ENCODE data around the gene HORMAD1.
A peak's percentile ranks its signal among the peaks of the same experiment; 100 is the strongest.

Gene HORMAD1

DNA sequence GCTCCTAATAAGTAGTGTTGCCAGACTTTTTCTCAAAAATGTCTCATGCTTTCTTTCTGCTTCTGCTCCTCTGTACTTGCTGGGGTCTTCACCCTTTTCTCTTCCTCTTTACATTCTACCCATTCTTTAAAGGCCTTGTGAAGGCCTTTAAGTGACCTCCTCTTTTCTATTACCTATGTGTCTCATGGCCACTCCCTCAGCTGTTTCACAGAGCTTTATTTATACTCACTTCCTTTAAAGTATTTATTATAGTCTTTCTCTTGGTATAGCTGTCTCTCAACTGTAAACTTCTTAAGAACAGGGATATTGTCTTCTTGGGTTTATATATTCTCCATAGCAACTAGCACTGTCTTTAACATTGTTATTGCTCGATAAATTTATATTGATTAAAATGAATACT is 24.5 kb downstream of the HORMAD1 start:
- peaks cover 32% of the 10 kb centered on the region for H3K36me3 ChIP-seq (ENCODE audit: control insufficient read depth, low read depth, low read length)
- H3K4me3 ChIP-seq (ENCODE audit: low read length), result peak overlapping the region; percentile 97
- H3K4me1 ChIP-seq (ENCODE audit: control insufficient read depth, low read depth, low read length), result peaks cover 4% of the 10 kb centered on the region
- no peaks in the 10 kb centered on the region for H3K27me3 ChIP-seq (ENCODE audit: control insufficient read depth, insufficient read depth, low read length)
- no peaks in the 10 kb centered on the region for H3K9me3 ChIP-seq (ENCODE audit: control insufficient read depth, low read depth, low read length)
- peak overlapping the region; percentile 81 for H3K9ac ChIP-seq (ENCODE audit: low read length)
- peak overlapping the region; percentile 18 for H3K27ac ChIP-seq (ENCODE audit: low read length)

GRCh38 chr1:150695561-150695960 is 25.1 kb downstream of the HORMAD1 start:
- no peak overlapping the region for H3K4me3 ChIP-seq (ENCODE audit: low read length)
- no peak overlapping the region for H3K9ac ChIP-seq (ENCODE audit: low read length)
- H3K27me3 ChIP-seq (ENCODE audit: control insufficient read depth, insufficient read depth, low read length), result no peaks in the 10 kb centered on the region
- no peak overlapping the region for H3K27ac ChIP-seq (ENCODE audit: low read length)
- no peaks in the 10 kb centered on the region for H3K9me3 ChIP-seq (ENCODE audit: control insufficient read depth, low read depth, low read length)
- H3K36me3 ChIP-seq (ENCODE audit: control insufficient read depth, low read depth, low read length), result peaks cover 33% of the 10 kb centered on the region
- H3K4me1 ChIP-seq (ENCODE audit: control insufficient read depth, low read depth, low read length), result peaks cover 4% of the 10 kb centered on the region

- peaks cover 3% of the 10 kb centered on the region for H3K4me1 ChIP-seq (ENCODE audit: control insufficient read depth, low read depth, low read length)
- no peaks in the 10 kb centered on the region for H3K9me3 ChIP-seq (ENCODE audit: control insufficient read depth, low read depth, low read length)
- H3K36me3 ChIP-seq (ENCODE audit: control insufficient read depth, low read depth, low read length), result peaks cover 38% of the 10 kb centered on the region
- H3K27me3 ChIP-seq (ENCODE audit: control insufficient read depth, insufficient read depth, low read length), result no peaks in the 10 kb centered on the region
- no peak overlapping the region for H3K27ac ChIP-seq (ENCODE audit: low read length)
- no peak overlapping the region for H3K9ac ChIP-seq (ENCODE audit: low read length)
- H3K4me3 ChIP-seq (ENCODE audit: low read length), result no peak overlapping the region
Observed at GRCh38 chr1:150692720-150693119, 28.0 kb downstream of the HORMAD1 start.

DNA sequence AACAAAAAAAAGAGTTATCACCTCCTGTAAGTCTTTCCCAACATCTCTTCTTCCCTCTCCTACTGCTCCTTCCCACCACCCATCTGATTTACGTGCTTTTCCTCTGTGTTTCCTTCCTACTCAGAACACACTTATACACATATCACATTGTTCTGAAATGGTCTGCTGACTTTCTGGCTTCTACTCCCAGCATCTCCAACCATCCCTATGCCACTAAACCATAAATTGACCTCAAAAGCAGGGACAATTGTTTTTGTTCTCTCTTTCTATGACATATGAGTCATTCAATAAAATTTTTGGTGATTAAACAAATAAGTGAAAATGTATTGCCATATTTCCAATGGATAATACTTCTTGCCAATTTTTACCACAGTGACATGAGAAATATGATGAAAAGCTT is 31.9 kb downstream of the HORMAD1 start:
- Histone ChIP-seq H3K9me3 (ENCODE audit: control insufficient read depth, low read depth, low read length) (no peaks in the 10 kb centered on the region), H3K4me3 (ENCODE audit: low read length) (no peak overlapping the region), H3K36me3 (ENCODE audit: control insufficient read depth, low read depth, low read length) (peaks cover 35% of the 10 kb centered on the region), H3K9ac (ENCODE audit: low read length) (no peak overlapping the region), H3K27me3 (ENCODE audit: control insufficient read depth, insufficient read depth, low read length) (no peaks in the 10 kb centered on the region), H3K4me1 (ENCODE audit: control insufficient read depth, low read depth, low read length) (peaks cover 4% of the 10 kb centered on the region), H3K27ac (ENCODE audit: low read length) (no peak overlapping the region)

DNA sequence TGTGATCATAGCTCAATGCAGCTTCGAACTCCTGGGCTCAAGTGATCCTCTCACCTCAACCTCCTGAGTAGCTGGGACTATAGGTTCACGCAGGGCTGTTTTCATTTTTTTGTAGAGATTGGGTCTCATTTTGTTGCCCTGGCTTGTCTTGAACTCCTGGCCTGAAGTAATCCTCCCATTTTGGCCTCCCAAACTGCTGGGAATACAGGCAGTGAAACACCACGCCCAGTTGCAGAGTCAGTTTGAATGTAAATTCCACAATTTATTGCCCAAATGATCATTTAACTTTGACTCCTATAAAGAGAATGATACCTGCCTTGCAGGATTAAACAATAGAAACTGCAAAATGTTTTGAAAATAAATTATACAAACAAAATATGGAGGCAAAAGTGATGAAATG is 34.4 kb downstream of the HORMAD1 start:
- Histone ChIP-seq H3K4me1 (ENCODE audit: control insufficient read depth, low read depth, low read length) (peaks cover 6% of the 10 kb centered on the region), H3K27me3 (ENCODE audit: control insufficient read depth, insufficient read depth, low read length) (no peaks in the 10 kb centered on the region), H3K9ac (ENCODE audit: low read length) (no peak overlapping the region), H3K9me3 (ENCODE audit: control insufficient read depth, low read depth, low read length) (no peaks in the 10 kb centered on the region), H3K4me3 (ENCODE audit: low read length) (no peak overlapping the region), H3K36me3 (ENCODE audit: control insufficient read depth, low read depth, low read length) (peaks cover 14% of the 10 kb centered on the region), H3K27ac (ENCODE audit: low read length) (no peak overlapping the region)

DNA sequence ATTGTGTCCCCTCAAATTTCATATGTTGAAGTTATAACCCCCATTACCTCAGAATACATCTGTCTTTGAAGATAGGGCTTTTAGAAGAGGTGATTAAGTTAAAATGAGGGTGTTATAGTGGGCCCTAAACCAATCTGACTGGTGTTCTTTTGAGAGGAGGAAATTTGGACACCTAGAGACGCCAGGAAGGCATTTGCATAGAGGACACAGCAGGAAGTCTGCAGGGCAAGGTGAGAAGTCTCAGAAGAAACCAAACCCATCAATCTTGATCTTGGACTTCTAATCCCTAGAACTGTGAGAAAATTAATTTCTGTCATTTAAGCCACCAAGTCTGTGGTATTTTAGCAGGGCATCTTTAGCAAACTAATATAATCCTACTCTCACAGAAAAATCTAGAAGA is 36.8 kb downstream of the HORMAD1 start:
- Histone ChIP-seq H3K4me1 (ENCODE audit: control insufficient read depth, low read depth, low read length) (peaks cover 6% of the 10 kb centered on the region), H3K9me3 (ENCODE audit: control insufficient read depth, low read depth, low read length) (no peaks in the 10 kb centered on the region), H3K27ac (ENCODE audit: low read length) (no peak overlapping the region), H3K27me3 (ENCODE audit: control insufficient read depth, insufficient read depth, low read length) (no peaks in the 10 kb centered on the region), H3K36me3 (ENCODE audit: control insufficient read depth, low read depth, low read length) (peaks cover 7% of the 10 kb centered on the region), H3K4me3 (ENCODE audit: low read length) (no peak overlapping the region), H3K9ac (ENCODE audit: low read length) (no peak overlapping the region)

DNA sequence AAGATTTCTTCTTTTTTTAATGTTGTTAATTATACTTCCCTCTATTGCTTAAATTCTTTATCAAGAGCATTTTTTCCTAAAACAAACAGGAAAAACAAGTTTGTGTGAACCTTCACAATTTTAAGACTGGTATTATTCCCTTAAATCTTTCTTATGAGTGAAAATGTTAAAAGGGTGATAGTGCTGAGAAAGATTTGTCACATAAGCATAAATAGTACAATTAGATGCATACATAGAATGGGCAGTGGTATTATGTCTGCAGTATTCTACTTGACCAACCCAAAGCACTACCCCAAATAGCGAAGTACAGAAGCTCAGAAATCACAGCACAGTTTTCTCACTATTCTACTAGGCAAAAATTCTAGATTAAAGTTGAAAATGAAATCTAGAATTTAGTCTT is 41.7 kb downstream of the HORMAD1 start:
- Histone ChIP-seq H3K9ac (ENCODE audit: low read length) (no peak overlapping the region), H3K4me1 (ENCODE audit: control insufficient read depth, low read depth, low read length) (peaks cover 4% of the 10 kb centered on the region), H3K9me3 (ENCODE audit: control insufficient read depth, low read depth, low read length) (no peaks in the 10 kb centered on the region), H3K27ac (ENCODE audit: low read length) (no peak overlapping the region), H3K27me3 (ENCODE audit: control insufficient read depth, insufficient read depth, low read length) (no peaks in the 10 kb centered on the region), H3K4me3 (ENCODE audit: low read length) (no peak overlapping the region), H3K36me3 (ENCODE audit: control insufficient read depth, low read depth, low read length) (no peaks in the 10 kb centered on the region)

DNA sequence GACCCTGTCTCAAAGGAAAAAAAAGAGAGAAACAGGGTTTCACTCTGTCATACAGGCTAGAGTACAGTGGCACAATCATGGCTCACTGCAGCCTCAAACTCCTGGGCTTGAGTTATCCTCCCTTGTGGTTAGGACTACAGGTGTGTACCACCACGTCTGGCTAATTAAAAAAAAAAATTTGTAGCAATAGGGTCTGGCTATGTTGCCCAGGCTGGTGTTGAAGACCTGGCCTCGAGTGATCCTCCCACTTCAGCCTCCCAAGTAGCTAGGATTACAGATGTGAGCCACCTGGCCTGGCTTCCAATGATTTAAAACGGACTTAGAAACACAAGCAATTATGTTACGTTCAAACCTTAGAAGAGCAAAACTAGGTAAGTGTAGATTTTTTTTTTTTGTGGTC is 45.8 kb downstream of the HORMAD1 start:
- Histone ChIP-seq H3K9me3 (ENCODE audit: control insufficient read depth, low read depth, low read length) (no peaks in the 10 kb centered on the region), H3K9ac (ENCODE audit: low read length) (no peak overlapping the region), H3K27me3 (ENCODE audit: control insufficient read depth, insufficient read depth, low read length) (no peaks in the 10 kb centered on the region), H3K4me1 (ENCODE audit: control insufficient read depth, low read depth, low read length) (no peaks in the 10 kb centered on the region), H3K36me3 (ENCODE audit: control insufficient read depth, low read depth, low read length) (no peaks in the 10 kb centered on the region), H3K4me3 (ENCODE audit: low read length) (no peak overlapping the region), H3K27ac (ENCODE audit: low read length) (no peak overlapping the region)

GRCh38 chr1:150663321-150663720 is 57.4 kb downstream of the HORMAD1 start:
- Histone ChIP-seq H3K9me3 (ENCODE audit: control insufficient read depth, low read depth, low read length) (peaks cover 3% of the 10 kb centered on the region), H3K36me3 (ENCODE audit: control insufficient read depth, low read depth, low read length) (peaks cover 16% of the 10 kb centered on the region), H3K4me3 (ENCODE audit: low read length) (no peak overlapping the region), H3K27me3 (ENCODE audit: control insufficient read depth, insufficient read depth, low read length) (no peaks in the 10 kb centered on the region), H3K27ac (ENCODE audit: low read length) (no peak overlapping the region), H3K4me1 (ENCODE audit: control insufficient read depth, low read depth, low read length) (no peaks in the 10 kb centered on the region), H3K9ac (ENCODE audit: low read length) (no peak overlapping the region)

DNA sequence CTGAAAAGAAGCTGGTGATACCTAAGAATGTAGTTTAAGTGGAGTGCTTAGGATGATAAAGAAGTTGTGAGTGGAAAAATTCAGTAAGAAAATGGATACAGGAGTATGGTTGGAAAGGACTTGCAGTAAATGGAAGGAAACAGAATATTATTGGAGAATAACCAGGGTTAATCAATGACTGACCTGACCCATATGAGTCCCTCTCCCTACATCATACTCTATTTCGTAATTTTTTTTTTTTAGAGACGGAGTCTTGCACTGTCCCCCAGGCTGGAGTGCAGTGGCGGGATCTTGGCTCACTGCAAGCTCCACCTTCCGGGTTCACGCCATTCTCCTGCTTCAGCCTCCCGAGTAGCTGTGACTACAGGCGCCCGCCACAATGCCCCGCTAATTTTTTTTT is 57.9 kb downstream of the HORMAD1 start:
- H3K36me3 ChIP-seq (ENCODE audit: control insufficient read depth, low read depth, low read length), result peaks cover 20% of the 10 kb centered on the region
- H3K4me1 ChIP-seq (ENCODE audit: control insufficient read depth, low read depth, low read length), result no peaks in the 10 kb centered on the region
- H3K9ac ChIP-seq (ENCODE audit: low read length), result no peak overlapping the region
- no peak overlapping the region for H3K27ac ChIP-seq (ENCODE audit: low read length)
- peaks cover 3% of the 10 kb centered on the region for H3K9me3 ChIP-seq (ENCODE audit: control insufficient read depth, low read depth, low read length)
- no peaks in the 10 kb centered on the region for H3K27me3 ChIP-seq (ENCODE audit: control insufficient read depth, insufficient read depth, low read length)
- no peak overlapping the region for H3K4me3 ChIP-seq (ENCODE audit: low read length)

DNA sequence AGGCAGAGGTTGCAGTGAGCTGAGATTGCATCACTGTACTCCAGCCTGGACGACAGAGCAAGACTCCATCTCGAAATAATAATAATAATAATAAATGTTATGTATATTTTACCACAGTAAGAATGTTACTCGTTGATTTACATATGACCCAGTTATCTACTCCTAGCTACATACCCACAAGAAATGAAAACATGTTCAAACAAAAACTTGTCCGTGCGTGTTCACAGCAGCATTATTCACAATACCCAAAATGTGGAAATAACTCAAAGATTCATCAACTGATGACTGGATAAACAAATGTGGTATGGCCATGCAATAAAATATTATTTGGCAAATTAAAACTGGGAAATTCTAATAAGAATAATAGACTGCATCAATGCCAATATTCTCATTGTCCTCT is 59.5 kb downstream of the HORMAD1 start:
- Histone ChIP-seq H3K9me3 (ENCODE audit: control insufficient read depth, low read depth, low read length) (peaks cover 3% of the 10 kb centered on the region), H3K36me3 (ENCODE audit: control insufficient read depth, low read depth, low read length) (peaks cover 20% of the 10 kb centered on the region), H3K4me1 (ENCODE audit: control insufficient read depth, low read depth, low read length) (no peaks in the 10 kb centered on the region), H3K27ac (ENCODE audit: low read length) (no peak overlapping the region), H3K27me3 (ENCODE audit: control insufficient read depth, insufficient read depth, low read length) (no peaks in the 10 kb centered on the region), H3K9ac (ENCODE audit: low read length) (no peak overlapping the region), H3K4me3 (ENCODE audit: low read length) (no peak overlapping the region)

- Histone ChIP-seq H3K9ac (ENCODE audit: low read length) (no peak overlapping the region), H3K36me3 (ENCODE audit: control insufficient read depth, low read depth, low read length) (peaks cover 20% of the 10 kb centered on the region), H3K27ac (ENCODE audit: low read length) (no peak overlapping the region), H3K9me3 (ENCODE audit: control insufficient read depth, low read depth, low read length) (peaks cover 3% of the 10 kb centered on the region), H3K4me1 (ENCODE audit: control insufficient read depth, low read depth, low read length) (no peaks in the 10 kb centered on the region), H3K4me3 (ENCODE audit: low read length) (no peak overlapping the region), H3K27me3 (ENCODE audit: control insufficient read depth, insufficient read depth, low read length) (no peaks in the 10 kb centered on the region)
Observed at GRCh38 chr1:150660584-150660983, 60.1 kb downstream of the HORMAD1 start.
